H9 (cell line): ENCODE data around the gene B3GAT3. TPM values are rescaled to one million over a fixed set of nuclear protein-coding genes. Genes with fewer than 3 reads are reported as not detected.

Experiments
- DNase-seq: peaks from one replicate; pipeline ENCODE4 v3.0.0-alpha.2; 2017
- H2AFZ ChIP-seq: one replicate; pipeline ENCODE4 v1.6.1; 2013; ENCODE audit warnings: mild to moderate bottlenecking, low read length, control low read depth, moderate library complexity
- H2AK5ac ChIP-seq: 2 replicates; pipeline ENCODE4 v1.6.1; 2013; ENCODE audit warnings: low read length, control low read depth, mixed read lengths; ENCODE audit not compliant: insufficient read length
- H2BK120ac ChIP-seq: one replicate; pipeline ENCODE4 v1.6.1; 2013; ENCODE audit warnings: low read depth, mild to moderate bottlenecking, low read length, control low read depth, inconsistent platforms; ENCODE audit not compliant: poor library complexity, severe bottlenecking
- H2BK12ac ChIP-seq: 2 replicates; pipeline ENCODE4 v1.6.1; 2013; ENCODE audit warnings: low read length, control low read depth, mixed read lengths, low read depth; ENCODE audit not compliant: insufficient read length
- H2BK15ac ChIP-seq: 2 replicates; pipeline ENCODE4 v1.6.1; 2013; ENCODE audit warnings: low read depth, low read length, control low read depth
- H2BK20ac ChIP-seq: one replicate; pipeline ENCODE4 v1.6.1; 2013; ENCODE audit warnings: low read depth, mild to moderate bottlenecking, low read length, control low read depth, inconsistent platforms; ENCODE audit not compliant: poor library complexity, severe bottlenecking
- H2BK5ac ChIP-seq: 2 replicates; pipeline ENCODE4 v1.6.1; 2013; ENCODE audit warnings: low read length, control low read depth, mixed read lengths; ENCODE audit not compliant: insufficient read length
- H3K14ac ChIP-seq: 2 replicates; pipeline ENCODE4 v1.6.1; 2013; ENCODE audit warnings: low read length, control low read depth; ENCODE audit not compliant: insufficient read depth
- H3K18ac ChIP-seq: 2 replicates; pipeline ENCODE4 v1.6.1; 2013; ENCODE audit warnings: low read depth, mild to moderate bottlenecking, mixed read lengths, low read length, control low read depth; ENCODE audit not compliant: insufficient read length
- H3K23ac ChIP-seq: 2 replicates; pipeline ENCODE4 v1.6.1; 2013; ENCODE audit warnings: low read length, control low read depth, mixed read lengths, low read depth; ENCODE audit not compliant: insufficient read length
- H3K23me2 ChIP-seq: 2 replicates; pipeline ENCODE4 v1.6.1; 2013; ENCODE audit warnings: low read depth, mild to moderate bottlenecking, mixed read lengths, low read length, control low read depth; ENCODE audit not compliant: insufficient read length, poor library complexity, severe bottlenecking
- H3K27ac ChIP-seq: 2 replicates; pipeline ENCODE4 v1.5.1; 2013; ENCODE audit warnings: low read length, control low read depth, mixed read lengths, low read depth; ENCODE audit not compliant: insufficient read length
- H3K27me3 ChIP-seq: 2 replicates; pipeline ENCODE4 v1.6.1; 2013; ENCODE audit warnings: low read length, control low read depth, inconsistent platforms; ENCODE audit not compliant: insufficient read depth
- H3K4ac ChIP-seq: 2 replicates; pipeline ENCODE4 v1.6.1; 2013; ENCODE audit warnings: low read depth, mild to moderate bottlenecking, control low read depth, inconsistent platforms, low read length, moderate library complexity
- H3K4me1 ChIP-seq: 2 replicates; pipeline ENCODE4 v1.6.1; 2013; ENCODE audit warnings: low read length, control low read depth, inconsistent platforms; ENCODE audit not compliant: insufficient read depth
- H3K4me2 ChIP-seq: 2 replicates; pipeline ENCODE4 v1.6.1; 2013; ENCODE audit warnings: low read length, control low read depth, mixed read lengths; ENCODE audit not compliant: insufficient read length, insufficient read depth
- H3K56ac ChIP-seq: 2 replicates; pipeline ENCODE4 v1.6.1; 2013; ENCODE audit warnings: low read depth, mild to moderate bottlenecking, mixed read lengths, low read length, control low read depth; ENCODE audit not compliant: insufficient read length
- H3K79me1 ChIP-seq: 2 replicates; pipeline ENCODE4 v1.6.1; 2013; ENCODE audit warnings: low read depth, mild to moderate bottlenecking, moderate library complexity, low read length, control low read depth, inconsistent platforms; ENCODE audit not compliant: insufficient read depth, poor library complexity, severe bottlenecking
- H3K79me2 ChIP-seq: 2 replicates; pipeline ENCODE4 v1.6.1; 2013; ENCODE audit warnings: low read length, control low read depth, inconsistent platforms; ENCODE audit not compliant: insufficient read depth
- H3K9ac ChIP-seq: 2 replicates; pipeline ENCODE4 v1.6.1; 2013; ENCODE audit warnings: low read length, control low read depth, mixed read lengths; ENCODE audit not compliant: insufficient read length; ENCODE audit errors: extremely low read depth
- H3K9me3 ChIP-seq: one replicate; pipeline ENCODE4 v1.6.1; 2013; ENCODE audit warnings: low read depth, low read length, inconsistent platforms; ENCODE audit not compliant: control insufficient read depth
- H3T11ph ChIP-seq: one replicate; pipeline ENCODE4 v1.6.1; 2013; ENCODE audit warnings: mild to moderate bottlenecking, low read length, control low read depth, inconsistent platforms
- H4K20me1 ChIP-seq: one replicate; pipeline ENCODE4 v1.6.1; 2013; ENCODE audit not compliant: control insufficient read depth, insufficient read length, insufficient read depth
- H4K5ac ChIP-seq: 2 replicates; pipeline ENCODE4 v1.6.1; 2013; ENCODE audit warnings: low read depth, mild to moderate bottlenecking, mixed read lengths, low read length, control low read depth; ENCODE audit not compliant: insufficient read length
- H4K8ac ChIP-seq: replicated peaks from 2 replicates; pipeline ENCODE4 v1.6.1; 2013; ENCODE audit warnings: low read length, control low read depth, mixed read lengths, low read depth; ENCODE audit not compliant: insufficient read length
- H4K91ac ChIP-seq: 2 replicates; pipeline ENCODE4 v1.6.1; 2013; ENCODE audit warnings: low read depth, mild to moderate bottlenecking, moderate library complexity, mixed read lengths, low read length, control low read depth; ENCODE audit not compliant: insufficient read length
- H3K27ac Mint-ChIP-seq, 3 experiments: 2 replicates in 2 of 3; 3 replicates in 1 of 3; pipeline ENCODE4 v1.8.0; 2020 to 2021; ENCODE audit warnings: mixed read lengths in 3 of 3, mild to moderate bottlenecking in 1 of 3, moderate library complexity in 1 of 3
- H3K27me3 Mint-ChIP-seq: 2 replicates; pipeline ENCODE4 v1.8.0; 2021; ENCODE audit warnings: low read depth, mild to moderate bottlenecking, moderate library complexity, mixed read lengths
- H3K36me3 Mint-ChIP-seq, 3 experiments: 2 replicates in 2 of 3; 3 replicates in 1 of 3; pipeline ENCODE4 v1.8.0; 2020 to 2021; ENCODE audit warnings: low read depth in 3 of 3, mixed read lengths in 3 of 3; ENCODE audit not compliant: insufficient read depth in 1 of 3
- H3K4me1 Mint-ChIP-seq, 2 experiments: 2 replicates each; pipeline ENCODE4 v1.8.0; 2020; ENCODE audit warnings: mixed read lengths in 2 of 2
- H3K4me3 Mint-ChIP-seq, 2 experiments: 2 replicates in 1 of 2; 3 replicates in 1 of 2; pipeline ENCODE4 v1.8.0; 2020 to 2021; ENCODE audit warnings: mild to moderate bottlenecking in 2 of 2, mixed read lengths in 2 of 2, moderate library complexity in 1 of 2
- H3K9me3 Mint-ChIP-seq, 2 experiments: 2 replicates in 1 of 2; 3 replicates in 1 of 2; pipeline ENCODE4 v1.8.0; 2020; ENCODE audit warnings: mild to moderate bottlenecking in 2 of 2, mixed read lengths in 2 of 2, moderate library complexity in 1 of 2
- WGBS: extraction: QIAGEN DNeasy Blood & Tissue Kit; methylation state at CpG from one replicate; pipeline ENCODE4 v1.1.7; 2013; ENCODE audit warnings: missing lambda C conversion rate, low lambda C conversion rate, mixed read lengths; ENCODE audit not compliant: insufficient read length; ENCODE audit errors: extremely low coverage; 5-methylcytosine and 5-hydroxymethylcytosine counted together
- total RNA-seq: library from RNA; stranded (reverse); gene quantifications from 2 replicates; pipeline ENCODE4 v1.2.1, GENCODE V29; 2021
- TF ChIP-seq, protein P1 (sequence below): fragments of 200-600 bp; sonication (generic); conservative IDR thresholded peaks from 3 replicates; pipeline ENCODE4 v1.8.0; 2021; ENCODE audit warnings: antibody characterized with exemption, mild to moderate bottlenecking

Gene B3GAT3
- total RNA-seq, 1 experiment from 2014 or later: 30.8 TPM

DNA sequence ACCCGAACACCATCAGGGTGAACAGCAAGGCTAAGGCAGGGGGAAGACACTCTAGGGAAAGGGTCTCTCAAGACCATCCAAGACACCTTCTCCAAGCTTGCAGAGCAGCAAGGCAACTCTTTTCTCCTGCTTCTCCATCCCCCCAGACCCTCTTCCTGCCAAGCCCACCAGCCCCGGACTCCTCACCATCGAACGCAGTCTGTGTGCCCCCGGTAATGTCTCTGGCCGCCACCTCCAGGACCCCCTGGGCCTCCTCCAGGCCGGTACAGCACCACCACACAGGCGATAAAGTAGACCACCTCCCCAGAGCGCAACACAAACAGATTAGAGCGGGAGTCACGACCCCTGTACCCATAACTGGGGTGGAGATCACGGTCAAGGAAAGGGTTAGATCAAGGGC, 13.0 kb downstream of the B3GAT3 start:
- Histone ChIP-seq H3K56ac (no peak overlapping the region), H3K4ac (no peak overlapping the region), H2AFZ (no peak overlapping the region), H4K8ac (no peak overlapping the region), H2BK15ac (no peak overlapping the region), H3T11ph (no peak overlapping the region), H3K27ac (no peak overlapping the region), H2BK120ac (no peak overlapping the region), H3K9me3 (no peaks in the 10 kb centered on the region), H4K20me1 (peaks cover 2% of the 10 kb centered on the region), H3K79me1 (no peaks in the 10 kb centered on the region), H2BK20ac (no peak overlapping the region), H3K4me1 (no peaks in the 10 kb centered on the region), H3K14ac (no peak overlapping the region), H3K9ac (no peak overlapping the region), H3K23ac (no peak overlapping the region), H2AK5ac (no peak overlapping the region), H4K5ac (no peak overlapping the region), H3K27me3 (peaks cover under 1% of the 10 kb centered on the region; the same call in 1 of the 2 replicates), H2BK12ac (no peak overlapping the region), H3K79me2 (no peaks in the 10 kb centered on the region), H4K91ac (no peak overlapping the region), H3K4me2 (no peak overlapping the region), H2BK5ac (no peak overlapping the region), H3K23me2 (peaks cover 13% of the 10 kb centered on the region), H3K18ac (no peak overlapping the region)
- TF ChIP-seq, protein P1, sequence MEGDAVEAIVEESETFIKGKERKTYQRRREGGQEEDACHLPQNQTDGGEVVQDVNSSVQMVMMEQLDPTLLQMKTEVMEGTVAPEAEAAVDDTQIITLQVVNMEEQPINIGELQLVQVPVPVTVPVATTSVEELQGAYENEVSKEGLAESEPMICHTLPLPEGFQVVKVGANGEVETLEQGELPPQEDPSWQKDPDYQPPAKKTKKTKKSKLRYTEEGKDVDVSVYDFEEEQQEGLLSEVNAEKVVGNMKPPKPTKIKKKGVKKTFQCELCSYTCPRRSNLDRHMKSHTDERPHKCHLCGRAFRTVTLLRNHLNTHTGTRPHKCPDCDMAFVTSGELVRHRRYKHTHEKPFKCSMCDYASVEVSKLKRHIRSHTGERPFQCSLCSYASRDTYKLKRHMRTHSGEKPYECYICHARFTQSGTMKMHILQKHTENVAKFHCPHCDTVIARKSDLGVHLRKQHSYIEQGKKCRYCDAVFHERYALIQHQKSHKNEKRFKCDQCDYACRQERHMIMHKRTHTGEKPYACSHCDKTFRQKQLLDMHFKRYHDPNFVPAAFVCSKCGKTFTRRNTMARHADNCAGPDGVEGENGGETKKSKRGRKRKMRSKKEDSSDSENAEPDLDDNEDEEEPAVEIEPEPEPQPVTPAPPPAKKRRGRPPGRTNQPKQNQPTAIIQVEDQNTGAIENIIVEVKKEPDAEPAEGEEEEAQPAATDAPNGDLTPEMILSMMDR: no peak
- Mint-ChIP-seq H3K4me3 (peak overlapping the region in 1 of 2 experiments; percentile 8; a peak in 1 of 5 replicates), H3K36me3 (peaks cover 2 to 20% (median 5%) of the 10 kb centered on the region in 3 experiments; a peak in 6 of 7 replicates), H3K4me1 (peaks cover 31 to 59% of the 10 kb centered on the region in 2 experiments), H3K9me3 (no peaks in the 10 kb centered on the region), H3K27me3 (peaks cover 13% of the 10 kb centered on the region), H3K27ac (no peak overlapping the region)
- WGBS: no CpG with 5 or more reads among the region's 12 CpGs
- no peak for DNase-seq
